Neural progenitor cell (in vitro differentiated cells): ENCODE data around the gene TRAPPC2. TPM values are rescaled to one million over a fixed set of nuclear protein-coding genes. Genes with fewer than 3 reads are reported as not detected.
A peak's percentile ranks its signal among the peaks of the same experiment; 100 is the strongest.

Source experiments
- DNase-seq: peaks from one replicate; pipeline ENCODE4 v3.0.0-alpha.2; 2016; ENCODE audit warnings: low spot score
- H2AFZ ChIP-seq: fragments of 200-600 bp; sonication (generic); replicated peaks from 2 replicates; pipeline ENCODE4 v1.6.1; 2016; ENCODE audit warnings: antibody characterized with exemption
- H3F3A ChIP-seq: fragments of 200-600 bp; sonication (generic); 2 replicates; pipeline ENCODE4 v1.6.1; 2016; ENCODE audit warnings: antibody characterized with exemption, low read depth
- H3K27ac ChIP-seq: fragments of 200-600 bp; sonication (generic); 2 replicates; pipeline ENCODE4 v1.5.1; 2016; ENCODE audit warnings: mild to moderate bottlenecking
- H3K27me3 ChIP-seq: fragments of 200-600 bp; sonication (generic); 2 replicates; pipeline ENCODE4 v1.6.1; 2016; ENCODE audit warnings: mild to moderate bottlenecking, moderate library complexity
- H3K36me3 ChIP-seq: fragments of 200-600 bp; sonication (generic); 2 replicates; pipeline ENCODE4 v1.5.1; 2016
- H3K4me1 ChIP-seq: fragments of 200-600 bp; sonication (generic); 2 replicates; pipeline ENCODE4 v1.6.1; 2016; ENCODE audit warnings: mixed run types
- H3K4me2 ChIP-seq: fragments of 200-600 bp; sonication (generic); 2 replicates; pipeline ENCODE4 v1.6.1; 2016
- H3K4me3 ChIP-seq: fragments of 200-600 bp; sonication (generic); 2 replicates; pipeline ENCODE4 v1.5.1; 2016
- H3K79me2 ChIP-seq: fragments of 200-600 bp; sonication (generic); 2 replicates; pipeline ENCODE4 v1.6.1; 2016; ENCODE audit warnings: low read depth
- H3K9ac ChIP-seq: fragments of 200-600 bp; sonication (generic); 2 replicates; pipeline ENCODE4 v1.6.1; 2016
- H3K9me3 ChIP-seq: fragments of 200-600 bp; sonication (generic); 2 replicates; pipeline ENCODE4 v1.5.1; 2016; ENCODE audit warnings: low read depth
- H4K20me1 ChIP-seq: fragments of 200-600 bp; sonication (generic); 2 replicates; pipeline ENCODE4 v1.6.1; 2016; ENCODE audit warnings: low read depth
- H3K27ac Mint-ChIP-seq: 3 replicates; pipeline ENCODE4 v1.8.0; 2021; ENCODE audit warnings: mixed read lengths
- H3K27me3 Mint-ChIP-seq: 2 replicates; pipeline ENCODE4 v1.8.0; 2022; ENCODE audit warnings: low read depth, mild to moderate bottlenecking, inconsistent platforms, moderate library complexity, mixed read lengths; ENCODE audit not compliant: insufficient read depth
- H3K36me3 Mint-ChIP-seq: 3 replicates; pipeline ENCODE4 v1.8.0; 2021; ENCODE audit warnings: mixed read lengths
- H3K4me1 Mint-ChIP-seq: 3 replicates; pipeline ENCODE4 v1.8.0; 2021; ENCODE audit warnings: mixed read lengths
- H3K4me3 Mint-ChIP-seq: 3 replicates; pipeline ENCODE4 v1.8.0; 2021; ENCODE audit warnings: mild to moderate bottlenecking, moderate library complexity, mixed read lengths
- H3K9me3 Mint-ChIP-seq: 3 replicates; pipeline ENCODE4 v1.8.0; 2020; ENCODE audit warnings: mixed read lengths
- CTCF ChIP-seq: fragments of 200-600 bp; sonication (generic); IDR thresholded peaks from 2 replicates; pipeline ENCODE4 v1.5.1; 2017; ENCODE audit warnings: antibody characterized with exemption, mild to moderate bottlenecking
- EZH2 ChIP-seq: fragments of 200-600 bp; sonication (generic); IDR thresholded peaks from 2 replicates; pipeline ENCODE4 v1.6.1; 2017; ENCODE audit warnings: antibody characterized with exemption, mild to moderate bottlenecking, moderate library complexity
- EZH2phosphoT487 ChIP-seq: fragments of 200-600 bp; sonication (generic); IDR thresholded peaks from 2 replicates; pipeline ENCODE4 v1.6.1; 2017; ENCODE audit warnings: antibody characterized with exemption
- total RNA-seq: library from RNA; depleted of rRNA; stranded (reverse); fragments of >200 nt; gene quantifications from 2 replicates; pipeline ENCODE4 v1.2.3, GENCODE V29; 2015; ENCODE audit warnings: low replicate concordance

TRAPPC2 gene
- total RNA-seq, 1 donor from 2014 or later, result 31.6 TPM

GRCh38 chrX:13721819-13722519 is 12.5 kb downstream of the TRAPPC2 start:
- peaks cover 23% of the 10 kb centered on the region for H3K4me1 Mint-ChIP-seq
- Histone ChIP-seq H3K9me3 (no peaks in the 10 kb centered on the region), H3K9ac (no peak overlapping the region), H3K4me2 (no peak overlapping the region), H3K4me1 (no peaks in the 10 kb centered on the region), H4K20me1 (no peaks in the 10 kb centered on the region), H3K27me3 (no peaks in the 10 kb centered on the region), H2AFZ (no peak overlapping the region), H3K27ac (no peak overlapping the region), H3F3A (no peaks in the 10 kb centered on the region), H3K79me2 (peaks cover 13% of the 10 kb centered on the region), H3K4me3 (no peak overlapping the region), H3K36me3 (no peaks in the 10 kb centered on the region)
- peaks cover 22% of the 10 kb centered on the region for H3K9me3 Mint-ChIP-seq
- peaks cover 32% of the 10 kb centered on the region for H3K36me3 Mint-ChIP-seq
- H3K27me3 Mint-ChIP-seq, result no peaks in the 10 kb centered on the region
- TF ChIP-seq EZH2, result no peak
- no peak for TF ChIP-seq EZH2phosphoT487
- no peak for TF ChIP-seq CTCF
- H3K4me3 Mint-ChIP-seq, result no peak overlapping the region
- H3K27ac Mint-ChIP-seq, result no peak overlapping the region
- no peak for DNase-seq

- H2AFZ ChIP-seq, result no peak overlapping the region
- H3K4me1 ChIP-seq, result no peaks in the 10 kb centered on the region
- H3K9ac ChIP-seq, result no peak overlapping the region
- H3K9me3 Mint-ChIP-seq, result peaks cover 17% of the 10 kb centered on the region
- H3K79me2 ChIP-seq, result peaks cover 13% of the 10 kb centered on the region
- no peak overlapping the region for H3K4me2 ChIP-seq
- H3K27me3 ChIP-seq, result no peaks in the 10 kb centered on the region
- H3K4me3 Mint-ChIP-seq, result no peak overlapping the region
- no peak overlapping the region for H3K27ac Mint-ChIP-seq
- H3F3A ChIP-seq, result no peaks in the 10 kb centered on the region
- H3K4me1 Mint-ChIP-seq, result peaks cover 23% of the 10 kb centered on the region
- DNase-seq, result no peak
- H3K9me3 ChIP-seq, result no peaks in the 10 kb centered on the region
- H3K4me3 ChIP-seq, result no peak overlapping the region
- TF ChIP-seq CTCF (no peak), EZH2phosphoT487 (no peak), EZH2 (no peak)
- no peaks in the 10 kb centered on the region for H3K36me3 ChIP-seq
- no peaks in the 10 kb centered on the region for H4K20me1 ChIP-seq
- peaks cover 29% of the 10 kb centered on the region for H3K36me3 Mint-ChIP-seq
- no peak overlapping the region for H3K27ac ChIP-seq
- no peaks in the 10 kb centered on the region for H3K27me3 Mint-ChIP-seq
Measured at GRCh38 chrX:13721371-13721770, 13.0 kb downstream of the TRAPPC2 start.

GRCh38 chrX:13719192-13719856 is 15.1 kb downstream of the TRAPPC2 start:
- Histone ChIP-seq H4K20me1 (no peaks in the 10 kb centered on the region), H3K79me2 (peaks cover 13% of the 10 kb centered on the region), H3K4me2 (no peak overlapping the region), H3K4me1 (no peaks in the 10 kb centered on the region), H3K27me3 (no peaks in the 10 kb centered on the region), H3K4me3 (no peak overlapping the region), H3K9ac (no peak overlapping the region), H3K27ac (no peak overlapping the region), H3F3A (no peaks in the 10 kb centered on the region), H3K9me3 (no peaks in the 10 kb centered on the region), H2AFZ (no peak overlapping the region), H3K36me3 (peaks cover 5% of the 10 kb centered on the region)
- peaks cover 12% of the 10 kb centered on the region for H3K9me3 Mint-ChIP-seq
- peaks cover 23% of the 10 kb centered on the region for H3K4me1 Mint-ChIP-seq
- TF ChIP-seq EZH2 (no peak), CTCF (no peak), EZH2phosphoT487 (no peak)
- peak overlapping the region; percentile 95 for H3K27ac Mint-ChIP-seq
- no peaks in the 10 kb centered on the region for H3K27me3 Mint-ChIP-seq
- H3K36me3 Mint-ChIP-seq, result peaks cover 29% of the 10 kb centered on the region
- H3K4me3 Mint-ChIP-seq, result no peak overlapping the region
- no peak for DNase-seq
